ENCODE results near the gene CATSPER4.

GRCh38 chr1:26197301-26197700, 6.9 kb downstream of the CATSPER4 start:
- TF ChIP-seq EZH2 (IDR thresholded peaks at IDR 0.05; ENCODE audit: low read depth, low read length, severe bottlenecking) = no peak
- TF ChIP-seq CTCF (IDR thresholded peaks at IDR 0.05; ENCODE audit: control extremely low read depth in 1 of 3, insufficient read depth in 1 of 3, low read depth in 1 of 3, low read length in 3 of 3) = no peak
- no peak for TF ChIP-seq HDAC2 (IDR thresholded peaks at IDR 0.05; ENCODE audit: borderline replicate concordance in 1 of 2, low read depth in 2 of 2, low read length in 2 of 2)
- no peak for TF ChIP-seq MAFK (IDR thresholded peaks at IDR 0.05; ENCODE audit: low read depth, low read length)
- no peak for TF ChIP-seq SIN3A (conservative IDR thresholded peaks at IDR 0.05 in 1 of 2, IDR thresholded peaks at IDR 0.05 in 1 of 2; ENCODE audit: low read depth in 1 of 2, low read length in 2 of 2)
- no peak for TF ChIP-seq POLR2A (IDR thresholded peaks at IDR 0.05; ENCODE audit: control extremely low read depth in 1 of 2, low read depth in 2 of 2, low read length in 2 of 2)
- TF ChIP-seq, protein P1, sequence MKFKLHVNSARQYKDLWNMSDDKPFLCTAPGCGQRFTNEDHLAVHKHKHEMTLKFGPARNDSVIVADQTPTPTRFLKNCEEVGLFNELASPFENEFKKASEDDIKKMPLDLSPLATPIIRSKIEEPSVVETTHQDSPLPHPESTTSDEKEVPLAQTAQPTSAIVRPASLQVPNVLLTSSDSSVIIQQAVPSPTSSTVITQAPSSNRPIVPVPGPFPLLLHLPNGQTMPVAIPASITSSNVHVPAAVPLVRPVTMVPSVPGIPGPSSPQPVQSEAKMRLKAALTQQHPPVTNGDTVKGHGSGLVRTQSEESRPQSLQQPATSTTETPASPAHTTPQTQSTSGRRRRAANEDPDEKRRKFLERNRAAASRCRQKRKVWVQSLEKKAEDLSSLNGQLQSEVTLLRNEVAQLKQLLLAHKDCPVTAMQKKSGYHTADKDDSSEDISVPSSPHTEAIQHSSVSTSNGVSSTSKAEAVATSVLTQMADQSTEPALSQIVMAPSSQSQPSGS (IDR thresholded peaks at IDR 0.05; ENCODE audit: low read length) = no peak
- TF ChIP-seq CBX8 (IDR thresholded peaks at IDR 0.05; ENCODE audit: borderline replicate concordance, low read depth, low read length) = no peak
- TF ChIP-seq, protein P2, sequence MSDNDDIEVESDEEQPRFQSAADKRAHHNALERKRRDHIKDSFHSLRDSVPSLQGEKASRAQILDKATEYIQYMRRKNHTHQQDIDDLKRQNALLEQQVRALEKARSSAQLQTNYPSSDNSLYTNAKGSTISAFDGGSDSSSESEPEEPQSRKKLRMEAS (IDR thresholded peaks at IDR 0.05) = no peak
- no peak for TF ChIP-seq TAF1 (IDR thresholded peaks at IDR 0.05; ENCODE audit: low read depth, low read length)
- TF ChIP-seq POLR2AphosphoS5 (IDR thresholded peaks at IDR 0.05; ENCODE audit: low read depth, low read length) = no peak
- TF ChIP-seq EP300 (IDR thresholded peaks at IDR 0.05; ENCODE audit: borderline replicate concordance in 1 of 2, low read depth in 2 of 2, low read length in 2 of 2) = no peak

Data from H1 (cell line).